Fibroblast of lung (primary cell): ENCODE data around the gene TGFB1. TPM values are rescaled to one million over a fixed set of nuclear protein-coding genes. Genes with fewer than 3 reads are reported as not detected.

ENCODE experiments used
- DNase-seq, 2 donors: peaks; one replicate each; pipeline versions ENCODE4 v3.0.0 to v3.0.0-alpha.2; 2010; ENCODE audit warnings: low read depth in 2 of 2
- H2AFZ ChIP-seq: 2 replicates; pipeline ENCODE4 v1.5.1; 2012; ENCODE audit warnings: low read length, control low read depth, inconsistent platforms
- H3K27ac ChIP-seq: 2 replicates; pipeline ENCODE4 v1.5.1; 2011; ENCODE audit warnings: low read length, control low read depth; ENCODE audit not compliant: insufficient read depth
- H3K27me3 ChIP-seq: 2 replicates; pipeline ENCODE4 v1.5.1; 2011; ENCODE audit warnings: mild to moderate bottlenecking, low read length; ENCODE audit not compliant: control insufficient read depth, insufficient read depth
- H3K36me3 ChIP-seq: 2 replicates; pipeline ENCODE4 v1.5.1; 2011; ENCODE audit warnings: low read length; ENCODE audit not compliant: control insufficient read depth, insufficient read depth
- H3K4me1 ChIP-seq: 2 replicates; pipeline ENCODE4 v1.5.1; 2011; ENCODE audit warnings: low read length; ENCODE audit not compliant: control insufficient read depth, insufficient read depth; ENCODE audit errors: extremely low read depth
- H3K4me2 ChIP-seq: 2 replicates; pipeline ENCODE4 v1.5.1; 2011; ENCODE audit warnings: low read length, control low read depth; ENCODE audit not compliant: insufficient read depth; ENCODE audit errors: extremely low read depth
- H3K4me3 ChIP-seq, 4 experiments: fragments of 200-600 bp in 1 of 4; sonication (generic) in 1 of 4; replicated peaks in 1 of 4; 2 replicates each; pipeline ENCODE4 v1.5.1; 2011 to 2016; ENCODE audit warnings: low read length in 4 of 4, low read depth in 3 of 4, mild to moderate bottlenecking in 3 of 4, control low read depth in 2 of 4, inconsistent platforms in 1 of 4, mixed read lengths in 1 of 4; ENCODE audit not compliant: insufficient read depth in 1 of 4; ENCODE audit errors: control extremely low read depth in 1 of 4
- H3K79me2 ChIP-seq: 2 replicates; pipeline ENCODE4 v1.5.1; 2012; ENCODE audit warnings: mild to moderate bottlenecking, low read length, inconsistent platforms; ENCODE audit not compliant: control insufficient read depth, insufficient read depth
- H3K9ac ChIP-seq: 2 replicates; pipeline ENCODE4 v1.5.1; 2011; ENCODE audit warnings: mild to moderate bottlenecking, low read length, control low read depth; ENCODE audit not compliant: insufficient read depth
- H3K9me3 ChIP-seq: 2 replicates; pipeline ENCODE4 v1.5.1; 2012; ENCODE audit warnings: low read depth, low read length; ENCODE audit not compliant: control insufficient read depth, insufficient read depth
- H4K20me1 ChIP-seq: 2 replicates; pipeline ENCODE4 v1.5.1; 2011; ENCODE audit warnings: low read length; ENCODE audit not compliant: control insufficient read depth, insufficient read depth; ENCODE audit errors: extremely low read depth
- CTCF ChIP-seq, 2 donors: IDR thresholded peaks in 1 of 2; conservative IDR thresholded peaks in 1 of 2; 1 replicate in 1 of 2; 2 replicates in 1 of 2; pipeline ENCODE4 v1.5.1; 2011 to 2012; ENCODE audit warnings: low read length in 2 of 2, control low read depth in 1 of 2, inconsistent platforms in 1 of 2, low read depth in 1 of 2, mild to moderate bottlenecking in 1 of 2
- EZH2 ChIP-seq: IDR thresholded peaks from 2 replicates; pipeline ENCODE4 v1.5.1; 2012; ENCODE audit warnings: low read length, control low read depth, mild to moderate bottlenecking; ENCODE audit errors: missing control alignments
- polyA plus RNA-seq, 2 donors: library from polyadenylated mRNA; depleted of rRNA in 1 of 2; stranded (reverse) in 1 of 2; unstranded in 1 of 2; fragments of >200 nt; gene quantifications; 2 replicates each; pipeline ENCODE4 v1.2.1, GENCODE V29; 2011 to 2012; ENCODE audit warnings: missing spikeins in 1 of 2
- total RNA-seq: library from RNA; depleted of rRNA; stranded (reverse); fragments of >200 nt; gene quantifications from 2 replicates; pipeline ENCODE4 v1.2.1, GENCODE V29; 2014

TGFB1 gene
- total and polyA plus RNA-seq, 2 donors (not counting 1 experiment from before 2014, with no cell fraction given), result 4.2 to 14.4 TPM

DNA sequence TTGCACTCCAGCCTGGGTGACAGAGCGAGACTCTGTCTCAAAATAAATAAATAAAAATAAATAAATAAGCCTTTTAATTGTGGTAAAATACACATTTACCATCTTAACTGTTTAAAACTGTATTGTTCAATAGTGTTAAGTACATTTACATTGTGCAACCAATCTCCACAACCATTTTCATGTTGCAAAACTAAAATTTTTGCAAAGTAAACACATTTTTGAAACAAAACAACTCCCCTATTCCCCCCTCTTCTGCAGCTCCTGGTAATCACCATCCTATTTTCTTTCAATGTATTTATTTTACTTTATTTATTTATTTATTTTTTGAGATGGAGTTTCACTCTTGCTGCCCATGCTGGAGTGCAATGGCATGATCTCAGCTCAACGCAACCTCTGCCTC, 16.0 kb upstream of the TGFB1 start:
- no peaks in the 10 kb centered on the region for H3K36me3 ChIP-seq
- H3K4me3 ChIP-seq, result no peak overlapping the region
- H3K27me3 ChIP-seq, result no peaks in the 10 kb centered on the region
- no peak overlapping the region for H3K9ac ChIP-seq
- no peak overlapping the region for H3K4me2 ChIP-seq
- DNase-seq, result no peak
- H2AFZ ChIP-seq, result no peak overlapping the region
- no peaks in the 10 kb centered on the region for H4K20me1 ChIP-seq
- H3K27ac ChIP-seq, result no peak overlapping the region
- peaks cover 11% of the 10 kb centered on the region for H3K79me2 ChIP-seq
- H3K4me1 ChIP-seq, result peaks cover 16% of the 10 kb centered on the region
- no peaks in the 10 kb centered on the region for H3K9me3 ChIP-seq
- TF ChIP-seq CTCF (conservative IDR thresholded peaks at IDR 0.05 in 1 of 2, IDR thresholded peaks at IDR 0.05 in 1 of 2; ENCODE audit: low read depth in 1 of 2, low read length in 2 of 2) (no peak), EZH2 (no peak)

DNA sequence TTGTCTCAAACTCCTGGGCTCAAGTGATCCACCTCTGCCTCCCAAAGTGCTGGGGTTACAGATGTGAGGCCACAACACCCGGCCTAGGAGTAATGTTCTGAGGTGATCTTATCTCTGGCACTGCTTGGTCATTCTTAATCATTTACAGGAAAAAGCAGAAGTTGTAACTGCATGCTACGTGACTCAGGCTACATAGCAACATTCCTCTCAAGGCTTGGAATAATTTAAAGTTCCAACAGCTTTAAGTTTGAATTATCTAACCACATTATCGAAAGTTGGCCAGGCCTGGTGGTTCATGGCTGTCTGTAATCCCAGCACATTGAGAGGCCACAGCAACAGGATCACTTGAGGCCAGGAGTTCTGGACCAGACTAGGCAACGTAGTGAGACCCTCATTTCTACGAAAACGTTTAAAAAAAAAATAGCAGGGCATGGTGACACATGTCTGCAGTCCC, 14.2 kb upstream of the TGFB1 start:
- Histone ChIP-seq H3K79me2 (peaks cover 14% of the 10 kb centered on the region), H3K27ac (peak overlapping the region; percentile 71), H3K4me2 (peak overlapping the region; percentile 19), H4K20me1 (no peaks in the 10 kb centered on the region), H3K27me3 (no peaks in the 10 kb centered on the region), H3K9ac (no peak overlapping the region), H3K9me3 (no peaks in the 10 kb centered on the region), H3K4me3 (no peak overlapping the region), H2AFZ (no peak overlapping the region), H3K4me1 (peaks cover 11% of the 10 kb centered on the region), H3K36me3 (no peaks in the 10 kb centered on the region)
- peak; percentile 84 to 98 for DNase-seq
- TF ChIP-seq EZH2, result no peak

DNA sequence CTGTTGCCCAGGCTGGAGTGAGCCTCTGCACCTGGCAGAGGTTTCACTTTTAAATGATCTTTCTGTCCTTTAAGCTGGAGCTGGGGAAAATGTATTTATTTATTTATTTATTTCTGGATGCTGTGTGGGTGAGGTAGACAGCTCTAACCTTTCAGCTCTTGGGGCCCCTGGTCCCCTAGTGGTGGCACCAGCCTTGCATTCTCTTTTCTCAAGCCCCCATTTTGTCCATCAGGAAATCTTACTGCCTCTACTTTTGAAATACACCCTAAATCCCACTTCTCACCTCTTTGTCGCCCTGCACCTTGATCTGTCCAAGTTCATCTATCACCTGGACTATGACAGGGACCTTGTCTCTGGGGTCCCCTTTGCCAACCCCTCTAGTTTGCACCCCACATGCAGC, 12.4 kb upstream of the TGFB1 start:
- Histone ChIP-seq H3K79me2 (peaks cover 14% of the 10 kb centered on the region), H2AFZ (no peak overlapping the region), H3K4me2 (no peak overlapping the region), H3K27ac (no peak overlapping the region), H3K4me1 (peaks cover 11% of the 10 kb centered on the region), H3K4me3 (no peak overlapping the region), H4K20me1 (no peaks in the 10 kb centered on the region), H3K9ac (no peak overlapping the region), H3K36me3 (no peaks in the 10 kb centered on the region), H3K9me3 (no peaks in the 10 kb centered on the region), H3K27me3 (no peaks in the 10 kb centered on the region)
- TF ChIP-seq EZH2 (no peak), CTCF (conservative IDR thresholded peaks at IDR 0.05 in 1 of 2, IDR thresholded peaks at IDR 0.05 in 1 of 2; ENCODE audit: low read depth in 1 of 2, low read length in 2 of 2) (no peak)
- no peak for DNase-seq
